A549 (cell line): Measurements from ENCODE around the gene YIPF5. TPM values are rescaled to one million over a fixed set of nuclear protein-coding genes. Genes with fewer than 3 reads are reported as not detected.

ENCODE experiments used
- ATAC-seq, 2 experiments: fragments of 200-7000 bp in 1 of 2; fragments of >200 bp in 1 of 2; cut with Nextera tagmentation in 1 of 2; cut with Tn5 transposase in 1 of 2; 3 replicates each; pipeline versions ENCODE4 v1.8.0 to v1.9.1; 2018 to 2020; ENCODE audit warnings: mild to moderate bottlenecking in 1 of 2, moderate library complexity in 1 of 2
- CTCF ChIA-PET: fragments of 300-600 bp; sonication (Branson Sonifier 250); formaldehyde crosslinking; extraction: SDS; loops from one replicate; lab custom pipeline; 2021; ENCODE audit warnings: antibody characterized with exemption, inconsistent platforms; lab: Yijun Ruan, JAX
- POLR2A ChIA-PET: fragments of 350-600 bp; formaldehyde crosslinking; extraction: SDS; loops from one replicate; lab custom pipeline; 2021; ENCODE audit warnings: antibody characterized with exemption, inconsistent platforms; lab: Yijun Ruan, JAX
- DNase-seq, 2 experiments: peaks; one replicate each; pipeline versions ENCODE4 v3.0.0 to v3.0.0-alpha.2; 2011 to 2016; ENCODE audit warnings: low read depth in 1 of 2, low spot score in 1 of 2
- FAIRE-seq: peaks from 2 replicates; lab custom pipeline; 2011; peaks lifted over from hg19 to GRCh38; lab: Jason Lieb, UNC
- H3K27ac ChIP-seq, 2 experiments: fragments of >200 bp; sonication (Bioruptor Twin); formaldehyde crosslinking; 3 replicates each; pipeline ENCODE4 v1.5.1; 2016 to 2017
- H3K4me1 ChIP-seq: fragments of >200 bp; sonication (Bioruptor Twin); formaldehyde crosslinking; 3 replicates; pipeline ENCODE4 v1.6.1; 2016
- H3K4me2 ChIP-seq: fragments of >200 bp; sonication (Bioruptor Twin); formaldehyde crosslinking; 3 replicates; pipeline ENCODE4 v1.6.1; 2016
- H3K4me3 ChIP-seq: fragments of >200 bp; sonication (Bioruptor Twin); formaldehyde crosslinking; 3 replicates; pipeline ENCODE4 v1.5.1; 2016
- H3K9me3 ChIP-seq: fragments of >200 bp; sonication (Bioruptor Twin); formaldehyde crosslinking; 3 replicates; pipeline ENCODE4 v1.6.1; 2016
- ATOH8 ChIP-seq: fragments of 250-450 bp; sonication (Bioruptor Pico); IDR thresholded peaks from 2 replicates; pipeline ENCODE4 v1.5.0; 2020; ENCODE audit warnings: low read depth, mild to moderate bottlenecking, moderate library complexity
- BCL3 ChIP-seq: fragments of >200 bp; sonication (Bioruptor Twin); formaldehyde crosslinking; IDR thresholded peaks from 3 replicates; pipeline ENCODE4 v1.6.1; 2016
- BHLHE40 ChIP-seq: IDR thresholded peaks from 2 replicates; pipeline ENCODE4 v1.6.1; 2012; ENCODE audit warnings: low read depth, low read length, inconsistent platforms
- CBX2 ChIP-seq: fragments of 200-600 bp; sonication (generic); IDR thresholded peaks from 2 replicates; pipeline ENCODE4 v1.6.1; 2016; ENCODE audit warnings: low read depth, mild to moderate bottlenecking, borderline replicate concordance
- CBX8 ChIP-seq: fragments of 200-600 bp; sonication (generic); IDR thresholded peaks from 2 replicates; pipeline ENCODE4 v1.6.1; 2016
- CEBPB ChIP-seq, 2 experiments: fragments of >200 bp in 1 of 2; sonication (Bioruptor Twin) in 1 of 2; formaldehyde crosslinking in 1 of 2; IDR thresholded peaks; 2 replicates each; pipeline ENCODE4 v1.6.1; 2012 to 2016
- E2F6 ChIP-seq: IDR thresholded peaks from 2 replicates; pipeline ENCODE4 v1.6.1; 2012; ENCODE audit warnings: low read depth, borderline replicate concordance
- EHF ChIP-seq: fragments of 250-450 bp; sonication (Bioruptor Pico); IDR thresholded peaks from 2 replicates; pipeline ENCODE4 v1.5.0; 2020; ENCODE audit warnings: mild to moderate bottlenecking
- ELK1 ChIP-seq: fragments of 150-350 bp; IDR thresholded peaks from 2 replicates; pipeline ENCODE4 v1.6.1; 2014; ENCODE audit warnings: low read depth, mild to moderate bottlenecking, low read length
- EP300 ChIP-seq, 2 experiments: fragments of >200 bp; sonication (Bioruptor Twin); formaldehyde crosslinking; IDR thresholded peaks; 2 replicates in 1 of 2; 3 replicates in 1 of 2; pipeline ENCODE4 v1.6.1; 2016 to 2017
- ESRRA ChIP-seq: fragments of 150-350 bp; IDR thresholded peaks from 2 replicates; pipeline ENCODE4 v1.6.1; 2014; ENCODE audit warnings: mild to moderate bottlenecking, low read length, borderline replicate concordance
- FOSL2 ChIP-seq, 2 experiments: fragments of 450-650 bp in 1 of 2; fragments of >200 bp in 1 of 2; sonication (Bioruptor Twin) in 1 of 2; formaldehyde crosslinking; IDR thresholded peaks; 2 replicates each; pipeline versions ENCODE4 v1.5.0 to v1.6.1; 2016 to 2020; ENCODE audit warnings: mild to moderate bottlenecking in 1 of 2, moderate library complexity in 1 of 2
- FOXS1 ChIP-seq: fragments of 250-450 bp; sonication (Bioruptor Pico); IDR thresholded peaks from 2 replicates; pipeline ENCODE4 v1.5.0; 2020; ENCODE audit warnings: mild to moderate bottlenecking, moderate library complexity
- HDAC2 ChIP-seq: fragments of 200-600 bp; sonication (generic); IDR thresholded peaks from 2 replicates; pipeline ENCODE4 v1.6.1; 2016
- HOXB5 ChIP-seq: fragments of 250-450 bp; sonication (Bioruptor Pico); IDR thresholded peaks from 2 replicates; pipeline ENCODE4 v1.5.0; 2020; ENCODE audit warnings: mild to moderate bottlenecking, moderate library complexity
- JUNB ChIP-seq: fragments of >200 bp; sonication (Bioruptor Twin); formaldehyde crosslinking; IDR thresholded peaks from 2 replicates; pipeline ENCODE4 v1.6.1; 2016
- MAFK ChIP-seq: fragments of 450-650 bp; IDR thresholded peaks from 2 replicates; pipeline ENCODE4 v1.6.1; 2014; ENCODE audit not compliant: partially characterized antibody
- MAZ ChIP-seq: fragments of 150-350 bp; IDR thresholded peaks from 2 replicates; pipeline ENCODE4 v1.6.1; 2014; ENCODE audit warnings: antibody characterized with exemption, low read depth, low read length, borderline replicate concordance
- RFX5 ChIP-seq: fragments of 450-650 bp; IDR thresholded peaks from 2 replicates; pipeline ENCODE4 v1.7.1; 2014; ENCODE audit warnings: antibody characterized with exemption, mild to moderate bottlenecking, moderate library complexity
- TP53 ChIP-seq: fragments of 250-450 bp; sonication (Bioruptor Pico); IDR thresholded peaks from 2 replicates; pipeline ENCODE4 v1.5.0; 2021; ENCODE audit warnings: mild to moderate bottlenecking, moderate library complexity
- ZC3H11A ChIP-seq: fragments of 450-650 bp; IDR thresholded peaks from 2 replicates; pipeline ENCODE4 v1.6.1; 2014; ENCODE audit warnings: antibody characterized with exemption, mild to moderate bottlenecking
- ZFP36 ChIP-seq: fragments of 450-650 bp; IDR thresholded peaks from 2 replicates; pipeline ENCODE4 v1.6.1; 2014; ENCODE audit warnings: borderline replicate concordance; ENCODE audit not compliant: partially characterized antibody
- ZNF302 ChIP-seq: fragments of 250-450 bp; sonication (Bioruptor Pico); IDR thresholded peaks from 2 replicates; pipeline ENCODE4 v1.9.0; 2021; ENCODE audit warnings: inconsistent platforms, mild to moderate bottlenecking, moderate library complexity
- ZSCAN20 ChIP-seq: fragments of 250-450 bp; sonication (Bioruptor Pico); IDR thresholded peaks from 2 replicates; pipeline ENCODE4 v1.8.0; 2022; ENCODE audit warnings: mild to moderate bottlenecking, moderate library complexity
- WGBS: methylation state at CpG from one replicate; pipeline ENCODE4 v1.1.6; 2017; ENCODE audit errors: missing lambda C conversion rate; 5-methylcytosine and 5-hydroxymethylcytosine counted together
- polyA plus RNA-seq, 4 experiments: library from polyadenylated mRNA; depleted of rRNA in 3 of 4; stranded (reverse); fragments of >200 nt; fragmentation: RNase III in 1 of 4; extraction: RNeasy Plus Mini Kit Qiagen cat#74134 plus additional on column Dnase treatment in 1 of 4; gene quantifications; 2 replicates in 3 of 4; 3 replicates in 1 of 4; pipeline ENCODE4 v1.2.3, GENCODE V29; 2011 to 2017

Gene YIPF5
- polyA plus RNA-seq, 2 of the 4 experiments (the other 2 are of a cell fraction): 54.9 to 80.2 TPM

DNA sequence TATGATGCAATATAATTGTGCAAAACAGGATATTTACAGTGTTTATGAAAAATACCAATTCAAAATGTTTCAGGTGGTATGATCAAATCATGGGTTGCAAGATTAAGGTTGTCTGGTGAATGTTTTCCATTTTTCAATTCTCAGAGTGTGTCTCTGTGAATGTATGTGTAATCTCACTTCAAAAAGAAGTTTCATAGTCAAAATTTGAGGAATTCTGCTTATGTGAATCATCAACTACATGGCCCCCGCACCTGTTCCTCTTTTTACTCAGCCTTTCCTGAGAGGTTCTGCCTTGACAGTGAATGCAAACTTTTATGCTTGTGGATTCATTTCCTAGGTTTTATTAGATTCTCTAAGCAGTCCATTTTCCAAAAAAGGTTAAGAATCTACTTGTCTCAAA lies 32.3 kb upstream of the YIPF5 start:
- no peak overlapping the region for H3K27ac ChIP-seq
- DNase-seq (no peak), ATAC-seq (no peak), FAIRE-seq (no peak)
- no peak overlapping the region for H3K4me3 ChIP-seq
- TF ChIP-seq RFX5: no peak
- no peak for TF ChIP-seq FOSL2 (IDR thresholded peaks at IDR 0.05)
- TF ChIP-seq FOSL2 (CRISPR knock-in tag; IDR thresholded peaks at IDR 0.05): no peak
- no peak for TF ChIP-seq CBX2
- TF ChIP-seq CBX8: no peak
- H3K9me3 ChIP-seq: no peaks in the 10 kb centered on the region
- POLR2A ChIA-PET: no interaction called here
- CTCF ChIA-PET: interaction anchor here (1.5 to 3.2 kb wide), 4 partner anchors 9 to 1623 kb away, joined by 3 to 29 read pairs (median 20); no protein-coding TSS in a partner anchor
- peaks cover 35% of the 10 kb centered on the region for H3K4me1 ChIP-seq
- WGBS: 74% methylated on average over 1 of the region's 1 CpG
- peak overlapping the region; percentile 32; the same call in 2 of the 3 replicates for H3K4me2 ChIP-seq

- H3K4me2 ChIP-seq: peak overlapping the region; percentile 32; the same call in 2 of the 3 replicates
- no peak; a peak in 1 of 6 replicates for ATAC-seq
- 45% methylated on average over 10 of the region's 10 CpGs for WGBS
- ChIA-PET CTCF (interaction anchor here (1.1 kb wide), 1 partner anchor 1624 kb away, joined by 3 read pairs; no protein-coding TSS in a partner anchor), POLR2A (no interaction called here)
- no peak overlapping the region for H3K4me3 ChIP-seq
- DNase-seq: no peak
- peaks cover 41% of the 10 kb centered on the region for H3K4me1 ChIP-seq
- FAIRE-seq: no peak
- no peak for TF ChIP-seq HDAC2
- no peaks in the 10 kb centered on the region for H3K9me3 ChIP-seq
- peak overlapping the region; percentile 16 to 28; a peak in 3 of 6 replicates for H3K27ac ChIP-seq
These were observed 31.6 kb upstream of the YIPF5 start for GRCh38 chr5:144202072-144202471.

GRCh38 chr5:144201588-144201987 lies 31.1 kb upstream of the YIPF5 start:
- Histone ChIP-seq H3K4me2 (no peak overlapping the region), H3K9me3 (no peaks in the 10 kb centered on the region), H3K27ac (no peak overlapping the region), H3K4me3 (no peak overlapping the region), H3K4me1 (peaks cover 46% of the 10 kb centered on the region)
- WGBS: 82% methylated on average over 5 of the region's 5 CpGs
- POLR2A ChIA-PET: no interaction called here
- CTCF ChIA-PET: interaction anchor here (1.1 to 1.6 kb wide), 2 partner anchors 10 to 1624 kb away, joined by 3 read pairs; no protein-coding TSS in a partner anchor
- FAIRE-seq (no peak), DNase-seq (no peak), ATAC-seq (no peak)
- TF ChIP-seq E2F6: no peak
- TF ChIP-seq EHF: no peak
- no peak for TF ChIP-seq ATOH8 (CRISPR knock-in tag)
- no peak for TF ChIP-seq ESRRA
- no peak for TF ChIP-seq MAFK
- no peak for TF ChIP-seq CEBPB (IDR thresholded peaks at IDR 0.05)
- TF ChIP-seq HOXB5 (CRISPR knock-in tag): no peak
- no peak for TF ChIP-seq MAZ
- TF ChIP-seq TP53: no peak
- no peak for TF ChIP-seq BCL3
- no peak for TF ChIP-seq ZNF302 (CRISPR knock-in tag)
- no peak for TF ChIP-seq ZC3H11A
- TF ChIP-seq BHLHE40: no peak
- no peak for TF ChIP-seq FOXS1 (CRISPR knock-in tag)
- no peak for TF ChIP-seq ZFP36
- no peak for TF ChIP-seq EP300 (IDR thresholded peaks at IDR 0.05)
- TF ChIP-seq JUNB: no peak
- TF ChIP-seq ELK1: no peak
- no peak for TF ChIP-seq ZSCAN20 (CRISPR knock-in tag)
